H1 (cell line): ENCODE results near the gene RHBDF2. TPM values are rescaled to one million over a fixed set of nuclear protein-coding genes. Genes with fewer than 3 reads are reported as not detected.

Experiments used
- CTCF ChIA-PET: fragments of 300-600 bp; sonication (Branson Sonifier 250); formaldehyde crosslinking; loops from one replicate; lab custom pipeline; 2021; ENCODE audit not compliant: partially characterized antibody; lab: Charles Lee
- POLR2A ChIA-PET: fragments of 300-600 bp; sonication (Branson Sonifier 250); formaldehyde crosslinking; loops from one replicate; lab custom pipeline; 2021; ENCODE audit warnings: inconsistent platforms; ENCODE audit not compliant: partially characterized antibody; lab: Charles Lee
- DNase-seq, 2 experiments: peaks; one replicate each; pipeline versions ENCODE4 v3.0.0 to v3.0.0-alpha.2; 2010 to 2022; ENCODE audit warnings: low spot score in 2 of 2, low read depth in 1 of 2, mixed read lengths in 1 of 2
- FAIRE-seq: peaks from 2 replicates; lab custom pipeline; 2011; peaks lifted over from hg19 to GRCh38; lab: Jason Lieb, UNC
- H2AFZ ChIP-seq: 2 replicates; pipeline ENCODE4 v1.8.1; 2012; ENCODE audit warnings: low read length, inconsistent platforms
- H2AK5ac ChIP-seq: 2 replicates; pipeline ENCODE4 v1.6.1; 2013; ENCODE audit warnings: low read depth, low read length
- H2BK120ac ChIP-seq: replicated peaks from 2 replicates; pipeline ENCODE3; 2013; ENCODE audit warnings: low read depth, low read length, inconsistent platforms
- H2BK12ac ChIP-seq: 2 replicates; pipeline ENCODE4 v1.6.1; 2013; ENCODE audit warnings: low read depth, low read length
- H2BK15ac ChIP-seq: 2 replicates; pipeline ENCODE4 v1.6.1; 2013; ENCODE audit warnings: low read length
- H2BK20ac ChIP-seq: 2 replicates; pipeline ENCODE4 v1.6.1; 2013; ENCODE audit warnings: low read length
- H2BK5ac ChIP-seq: 2 replicates; pipeline ENCODE4 v1.6.1; 2013; ENCODE audit warnings: low read depth, low read length
- H3K14ac ChIP-seq: 2 replicates; pipeline ENCODE4 v1.6.1; 2013; ENCODE audit warnings: inconsistent platforms; ENCODE audit not compliant: insufficient read length
- H3K18ac ChIP-seq: 2 replicates; pipeline ENCODE4 v1.6.1; 2013; ENCODE audit warnings: low read length; ENCODE audit errors: extremely low read depth
- H3K23ac ChIP-seq: 2 replicates; pipeline ENCODE4 v1.6.1; 2013; ENCODE audit warnings: inconsistent platforms; ENCODE audit not compliant: insufficient read length
- H3K23me2 ChIP-seq: 2 replicates; pipeline ENCODE4 v1.6.1; 2013; ENCODE audit warnings: low read depth, low read length
- H3K27ac ChIP-seq: 2 replicates; pipeline ENCODE4 v1.6.1; 2011; ENCODE audit warnings: low read depth, low read length, inconsistent platforms
- H3K27me3 ChIP-seq, 4 experiments: replicated peaks in 1 of 4; 1 replicate in 1 of 4; 2 replicates in 3 of 4; pipeline versions ENCODE4 v1.6.1 to v1.8.1; 2011 to 2013; ENCODE audit warnings: low read length in 3 of 4, mild to moderate bottlenecking in 3 of 4, inconsistent platforms in 2 of 4, mixed read lengths in 2 of 4, moderate library complexity in 1 of 4; ENCODE audit not compliant: control insufficient read depth in 3 of 4, insufficient read depth in 3 of 4; ENCODE audit errors: extremely low read depth in 1 of 4
- H3K36me3 ChIP-seq, 4 experiments: 2 replicates each; pipeline versions ENCODE4 v1.6.1 to v1.8.1; 2011 to 2013; ENCODE audit warnings: mild to moderate bottlenecking in 4 of 4, low read length in 3 of 4, moderate library complexity in 2 of 4, control low read depth in 1 of 4, inconsistent platforms in 1 of 4; ENCODE audit not compliant: insufficient read depth in 4 of 4, control insufficient read depth in 2 of 4
- H3K4ac ChIP-seq: replicated peaks from 2 replicates; pipeline ENCODE3; 2013; ENCODE audit warnings: low read length, low read depth, mixed read lengths, inconsistent platforms; ENCODE audit not compliant: insufficient read length
- H3K4me1 ChIP-seq, 4 experiments: replicated peaks in 1 of 4; 1 replicate in 1 of 4; 2 replicates in 3 of 4; pipeline versions ENCODE4 v1.6.1 to v1.8.1; 2011 to 2013; ENCODE audit warnings: low read length in 3 of 4, inconsistent platforms in 2 of 4, mixed read lengths in 1 of 4; ENCODE audit not compliant: insufficient read depth in 4 of 4, control insufficient read depth in 3 of 4
- H3K4me2 ChIP-seq, 2 experiments: 2 replicates each; pipeline versions ENCODE4 v1.6.1 to v1.8.1; 2011 to 2013; ENCODE audit warnings: low read depth in 2 of 2, low read length in 2 of 2, control low read depth in 1 of 2, inconsistent platforms in 1 of 2, mild to moderate bottlenecking in 1 of 2; ENCODE audit not compliant: insufficient read depth in 1 of 2
- H3K4me3 ChIP-seq, 4 experiments: fragments of 200-600, 300-600 bp in 1 of 4; sonication (generic), shearing (Covaris generic), sonication (Bioruptor Twin) in 1 of 4; 2 replicates each; pipeline versions ENCODE4 v1.5.1 to v1.8.1; 2011 to 2016; ENCODE audit warnings: low read length in 4 of 4, low read depth in 3 of 4, control low read depth in 2 of 4, inconsistent platforms in 2 of 4, mild to moderate bottlenecking in 2 of 4, mixed read lengths in 1 of 4, moderate library complexity in 1 of 4; ENCODE audit not compliant: insufficient read depth in 2 of 4; ENCODE audit errors: extremely low read depth in 1 of 4
- H3K56ac ChIP-seq: replicated peaks from 2 replicates; pipeline ENCODE3; 2013; ENCODE audit warnings: low read depth, mild to moderate bottlenecking, mixed read lengths, low read length, inconsistent platforms; ENCODE audit not compliant: insufficient read length
- H3K79me1 ChIP-seq: 2 replicates; pipeline ENCODE4 v1.6.1; 2013; ENCODE audit warnings: low read depth, low read length, control low read depth
- H3K79me2 ChIP-seq, 2 experiments: 2 replicates each; pipeline versions ENCODE4 v1.6.1 to v1.8.1; 2012 to 2013; ENCODE audit warnings: low read length in 2 of 2, mild to moderate bottlenecking in 2 of 2, inconsistent platforms in 1 of 2; ENCODE audit not compliant: insufficient read depth in 2 of 2, control insufficient read depth in 1 of 2
- H3K9ac ChIP-seq, 4 experiments: replicated peaks in 1 of 4; 1 replicate in 1 of 4; 2 replicates in 3 of 4; pipeline versions ENCODE4 v1.6.1 to v1.8.1; 2011 to 2013; ENCODE audit warnings: low read depth in 3 of 4, low read length in 3 of 4, control low read depth in 2 of 4, mild to moderate bottlenecking in 2 of 4, moderate library complexity in 2 of 4, inconsistent platforms in 1 of 4; ENCODE audit errors: extremely low read depth in 1 of 4
- H3K9me3 ChIP-seq, 2 experiments: 2 replicates each; pipeline versions ENCODE4 v1.6.1 to v1.8.1; 2012 to 2013; ENCODE audit warnings: mild to moderate bottlenecking in 2 of 2, moderate library complexity in 2 of 2, control low read depth in 1 of 2, inconsistent platforms in 1 of 2, low read depth in 1 of 2, low read length in 1 of 2, mixed read lengths in 1 of 2; ENCODE audit not compliant: insufficient read depth in 2 of 2
- H4K20me1 ChIP-seq, 2 experiments: replicated peaks in 1 of 2; 2 replicates each; pipeline versions ENCODE3 to v1.8.1; 2011 to 2013; ENCODE audit warnings: inconsistent platforms in 2 of 2, low read length in 2 of 2, mild to moderate bottlenecking in 1 of 2; ENCODE audit not compliant: insufficient read depth in 2 of 2, control insufficient read depth in 1 of 2
- H4K5ac ChIP-seq: 2 replicates; pipeline ENCODE4 v1.6.1; 2013; ENCODE audit warnings: low read length, low read depth, mixed read lengths, inconsistent platforms; ENCODE audit not compliant: insufficient read length
- H4K8ac ChIP-seq: 2 replicates; pipeline ENCODE4 v1.8.0; 2013; ENCODE audit warnings: mild to moderate bottlenecking, moderate library complexity, low read length, inconsistent platforms; ENCODE audit not compliant: insufficient read depth; ENCODE audit errors: extremely low read depth
- H4K91ac ChIP-seq: replicated peaks from 2 replicates; pipeline ENCODE3; 2013; ENCODE audit warnings: low read length, mixed read lengths, inconsistent platforms; ENCODE audit not compliant: insufficient read length
- FOSL1 ChIP-seq: IDR thresholded peaks from 2 replicates; pipeline ENCODE4 v1.6.1; 2011; ENCODE audit warnings: mild to moderate bottlenecking, low read depth, low read length, moderate library complexity; ENCODE audit not compliant: insufficient read depth
- TBP ChIP-seq: IDR thresholded peaks from 2 replicates; pipeline ENCODE4 v1.6.1; 2011; ENCODE audit warnings: low read depth, low read length, improper control_type of control experiment
- WGBS, 2 experiments: shearing (Covaris generic) in 1 of 2; methylation state at CpG; one replicate each; pipeline versions ENCODE4 v1.1.6 to v1.1.7; 2013 to 2015; ENCODE audit warnings: low lambda C conversion rate in 2 of 2, mixed read lengths in 2 of 2, inconsistent platforms in 1 of 2, low coverage in 1 of 2, missing lambda C conversion rate in 1 of 2; ENCODE audit not compliant: insufficient replicate concordance in 2 of 2, insufficient coverage in 1 of 2, insufficient read length in 1 of 2; ENCODE audit errors: extremely low coverage in 1 of 2, missing lambda C conversion rate in 1 of 2; 5-methylcytosine and 5-hydroxymethylcytosine counted together
- polyA plus RNA-seq, 7 experiments: library from polyadenylated mRNA; depleted of rRNA in 3 of 7; stranded (reverse) in 5 of 7; unstranded in 2 of 7; fragments of >200 nt in 5 of 7; fragments of 200-250 nt in 2 of 7; gene quantifications; 1 replicate in 5 of 7; 2 replicates in 1 of 7; 4 replicates in 1 of 7; pipeline versions ENCODE4 v1.2.1 to v1.2.3, GENCODE V29; 2011 to 2013; ENCODE audit warnings: missing spikeins in 2 of 7, mixed read lengths in 2 of 7
- total RNA-seq: library from RNA; stranded (reverse); fragmentation: NEBNext Ultra II Directional; extraction: Animal tissue kit (Norgen Biotek cat#: 25700); gene quantifications from 2 replicates; pipeline ENCODE4 v1.2.1, GENCODE V29; 2021
- TF ChIP-seq, protein P1 (sequence below): IDR thresholded peaks from 2 replicates; pipeline ENCODE4 v1.6.1; 2012; ENCODE audit warnings: inconsistent platforms

The RHBDF2 gene
- total and polyA plus RNA-seq, 2 of the 8 experiments (the other 6 are each of a cell fraction or from before 2014, with no cell fraction given) = 21.2 to 25.9 TPM

DNA sequence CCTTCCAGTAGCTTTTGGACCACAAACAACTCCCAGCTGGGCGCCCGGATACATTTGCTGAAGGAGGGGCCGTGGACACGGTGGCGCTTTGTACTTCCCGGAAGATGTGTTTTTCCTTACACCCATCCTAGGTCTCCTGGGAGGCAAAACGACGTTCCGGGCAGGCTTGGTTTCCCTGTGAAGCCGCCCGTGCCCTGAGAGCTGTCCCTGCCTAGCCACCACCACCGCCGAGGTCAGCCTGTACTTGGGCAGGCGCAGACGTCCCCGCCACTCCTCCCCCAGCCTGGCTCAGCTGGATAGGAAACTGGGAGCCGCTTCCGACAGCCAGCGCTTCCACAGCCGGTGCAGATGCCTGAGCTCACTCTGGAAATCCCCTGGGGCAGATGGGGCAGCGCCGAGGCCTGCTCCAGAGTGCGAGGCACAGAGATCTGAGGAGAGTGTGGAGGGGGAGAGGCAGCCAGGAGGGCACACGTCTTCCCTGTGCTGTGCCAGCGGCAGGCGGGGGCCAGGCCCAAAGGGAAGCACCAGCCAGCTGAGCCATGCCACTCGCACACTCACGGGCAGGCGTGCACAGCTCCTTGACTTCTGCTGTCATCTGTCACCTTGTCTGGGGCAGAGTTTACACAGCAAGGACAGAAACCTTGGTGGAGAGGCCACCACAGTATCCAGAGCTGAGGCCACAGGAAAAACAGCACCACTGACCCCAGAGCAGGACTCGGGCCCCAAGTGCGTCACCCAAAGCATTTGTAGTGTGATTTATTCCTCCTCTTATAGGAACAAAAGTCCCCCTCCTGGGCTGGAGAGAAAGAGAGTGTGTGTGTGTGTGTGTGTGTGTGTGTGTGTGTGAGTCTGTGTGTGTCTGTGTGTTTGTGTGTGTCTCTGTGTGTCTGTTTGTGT is 3.0 kb downstream of the RHBDF2 start:
- Histone ChIP-seq H3K9ac (no peak overlapping the region; a peak in 1 of 7 replicates), H3K79me2 (peaks cover 0 to 6% of the 10 kb centered on the region in 2 experiments; a peak in 2 of 4 replicates), H3K23me2 (peaks cover 7% of the 10 kb centered on the region; the same call in 1 of the 2 replicates), H3K27me3 (no peaks in the 10 kb centered on the region), H2BK120ac (no peak overlapping the region), H3K4me2 (peak overlapping the region; percentile 7 to 81; a peak in 2 of 4 replicates), H2BK12ac (peak overlapping the region; percentile 53; the same call in 1 of the 2 replicates), H4K91ac (no peak overlapping the region), H3K56ac (no peak overlapping the region), H4K5ac (no peak overlapping the region), H3K9me3 (no peaks in the 10 kb centered on the region), H3K36me3 (no peaks in the 10 kb centered on the region), H4K8ac (peak overlapping the region; percentile 65; the same call in 1 of the 2 replicates), H2AK5ac (no peak overlapping the region), H3K18ac (no peak overlapping the region), H2BK20ac (no peak overlapping the region), H3K14ac (no peak overlapping the region), H3K79me1 (peaks cover 12% of the 10 kb centered on the region), H3K27ac (no peak overlapping the region), H2BK15ac (peak overlapping the region; percentile 46; the same call in 1 of the 2 replicates), H2BK5ac (0 out of 2 replicates have a peak overlapping the region, but pooled peaks have one; percentile 8), H3K4me1 (peaks cover 11 to 44% (median 37%) of the 10 kb centered on the region in 4 experiments), H3K23ac (no peak overlapping the region), H3K4ac (no peak overlapping the region), H2AFZ (no peak overlapping the region), H3K4me3 (no peak overlapping the region), H4K20me1 (peaks cover 4 to 25% of the 10 kb centered on the region in 2 experiments)
- FAIRE-seq = no peak
- TF ChIP-seq, protein P1, sequence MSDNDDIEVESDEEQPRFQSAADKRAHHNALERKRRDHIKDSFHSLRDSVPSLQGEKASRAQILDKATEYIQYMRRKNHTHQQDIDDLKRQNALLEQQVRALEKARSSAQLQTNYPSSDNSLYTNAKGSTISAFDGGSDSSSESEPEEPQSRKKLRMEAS = 0 out of 2 replicates have a peak, but pooled peaks have one; percentile 19
- TF ChIP-seq TBP = peak; percentile 39; the same call in 1 of the 2 replicates
- no peak for TF ChIP-seq FOSL1
- 60% methylated on average over 31 of the region's 31 CpGs; no CpG with 5 or more reads in 1 of the 2 experiments for WGBS, 2 experiments
- ChIA-PET CTCF (interaction anchor here (0.5 to 20.2 kb wide), 11 partner anchors 9 to 127 kb away, joined by 3 to 446 read pairs (median 3); partner anchors contain the start of gene AANAT), POLR2A (interaction anchor here (1.1 to 3.0 kb wide), 3 partner anchors 10 to 68 kb away, joined by 3 to 8 read pairs (median 3); partner anchors contain the start of gene PRCD)
- peak in 1 of 2 experiments; percentile 59 for DNase-seq
